Mesendoderm (in vitro differentiated cells): ENCODE results near the gene TBCD.

Experiments used
- DNase-seq: peaks from one replicate; pipeline ENCODE4 v3.0.0; 2013
- H2AK5ac ChIP-seq: 2 replicates; pipeline ENCODE4 v1.6.1; 2013; ENCODE audit warnings: low read length, inconsistent platforms
- H2BK120ac ChIP-seq: 2 replicates; pipeline ENCODE4 v1.6.1; 2013; ENCODE audit warnings: low read depth, mild to moderate bottlenecking, low read length, moderate library complexity, mixed read lengths
- H2BK15ac ChIP-seq: replicated peaks from 2 replicates; pipeline ENCODE4 v1.6.1; 2013; ENCODE audit warnings: low read depth, mild to moderate bottlenecking, moderate library complexity
- H2BK5ac ChIP-seq: 2 replicates; pipeline ENCODE4 v1.6.1; 2013; ENCODE audit warnings: low read length, inconsistent platforms
- H3K18ac ChIP-seq: 2 replicates; pipeline ENCODE4 v1.6.1; 2013; ENCODE audit warnings: mild to moderate bottlenecking, low read length, mixed read lengths
- H3K23ac ChIP-seq: one replicate; pipeline ENCODE4 v1.6.1; 2013; ENCODE audit warnings: low read length
- H3K27ac ChIP-seq: 2 replicates; pipeline ENCODE4 v1.5.1; 2013; ENCODE audit warnings: low read depth, mild to moderate bottlenecking, inconsistent platforms, low read length, moderate library complexity
- H3K27me3 ChIP-seq: 2 replicates; pipeline ENCODE4 v1.6.1; 2013; ENCODE audit warnings: low read length, control low read depth, mild to moderate bottlenecking, inconsistent platforms; ENCODE audit not compliant: insufficient read depth, poor library complexity
- H3K36me3 ChIP-seq: 2 replicates; pipeline ENCODE4 v1.6.1; 2013; ENCODE audit warnings: low read length, inconsistent platforms; ENCODE audit not compliant: control insufficient read depth, insufficient read depth
- H3K4ac ChIP-seq: one replicate; pipeline ENCODE4 v1.6.1; 2013; ENCODE audit warnings: low read depth, mild to moderate bottlenecking, low read length, moderate library complexity
- H3K4me1 ChIP-seq: 2 replicates; pipeline ENCODE4 v1.6.1; 2013; ENCODE audit warnings: low read depth, low read length, inconsistent platforms; ENCODE audit not compliant: control insufficient read depth
- H3K4me2 ChIP-seq: 2 replicates; pipeline ENCODE4 v1.6.1; 2013; ENCODE audit warnings: low read length
- H3K4me3 ChIP-seq: 2 replicates; pipeline ENCODE4 v1.5.1; 2013; ENCODE audit warnings: mild to moderate bottlenecking, low read length
- H3K56ac ChIP-seq: one replicate; pipeline ENCODE4 v1.6.1; 2013; ENCODE audit warnings: low read length
- H3K79me1 ChIP-seq: 2 replicates; pipeline ENCODE4 v1.6.1; 2013; ENCODE audit warnings: low read length, inconsistent platforms
- H3K79me2 ChIP-seq: 2 replicates; pipeline ENCODE4 v1.6.1; 2013; ENCODE audit warnings: mild to moderate bottlenecking, low read length; ENCODE audit not compliant: control insufficient read depth, insufficient read depth
- H3K9ac ChIP-seq: 2 replicates; pipeline ENCODE4 v1.6.1; 2013; ENCODE audit warnings: low read length, inconsistent platforms
- H4K5ac ChIP-seq: one replicate; pipeline ENCODE4 v1.6.1; 2013; ENCODE audit warnings: low read length
- H4K8ac ChIP-seq: one replicate; pipeline ENCODE4 v1.6.1; 2013; ENCODE audit warnings: low read depth, mild to moderate bottlenecking, control low read depth, low read length, moderate library complexity
- WGBS: extraction: QIAGEN DNeasy Blood & Tissue Kit; methylation state at CpG from one replicate; pipeline ENCODE4 v1.1.7; 2013; ENCODE audit warnings: low lambda C conversion rate, missing lambda C conversion rate; ENCODE audit not compliant: insufficient coverage; ENCODE audit errors: extremely low coverage; 5-methylcytosine and 5-hydroxymethylcytosine counted together

TBCD gene

GRCh38 chr17:82820278-82821251 lies 68.7 kb downstream of the TBCD start:
- Histone ChIP-seq H3K79me2 (no peaks in the 10 kb centered on the region), H3K23ac (no peak overlapping the region), H3K79me1 (peaks cover 5% of the 10 kb centered on the region), H3K36me3 (peaks cover 7% of the 10 kb centered on the region), H3K56ac (no peak overlapping the region), H3K4me1 (no peaks in the 10 kb centered on the region), H3K27ac (no peak overlapping the region), H3K4ac (no peak overlapping the region), H2BK120ac (no peak overlapping the region), H3K4me2 (no peak overlapping the region), H2BK15ac (no peak overlapping the region), H3K9ac (no peak overlapping the region), H4K8ac (no peak overlapping the region), H2BK5ac (no peak overlapping the region), H3K18ac (no peak overlapping the region), H3K4me3 (no peak overlapping the region), H3K27me3 (no peaks in the 10 kb centered on the region), H2AK5ac (no peak overlapping the region), H4K5ac (no peak overlapping the region)
- DNase-seq: no peak
- WGBS: no CpG with 5 or more reads among the region's 5 CpGs

- H4K5ac ChIP-seq: no peak overlapping the region
- H3K79me2 ChIP-seq: no peaks in the 10 kb centered on the region
- peaks cover 4% of the 10 kb centered on the region for H3K36me3 ChIP-seq
- H3K18ac ChIP-seq: no peak overlapping the region
- H3K4me2 ChIP-seq: no peak overlapping the region
- H3K9ac ChIP-seq: no peak overlapping the region
- no peaks in the 10 kb centered on the region for H3K27me3 ChIP-seq
- 100% methylated on average over 1 of the region's 2 CpGs for WGBS
- H3K4me3 ChIP-seq: no peak overlapping the region
- no peak overlapping the region for H2AK5ac ChIP-seq
- no peak overlapping the region for H2BK15ac ChIP-seq
- H4K8ac ChIP-seq: no peak overlapping the region
- no peak overlapping the region for H2BK120ac ChIP-seq
- no peak overlapping the region for H3K27ac ChIP-seq
- H3K79me1 ChIP-seq: peaks cover 5% of the 10 kb centered on the region
- H3K4ac ChIP-seq: no peak overlapping the region
- no peaks in the 10 kb centered on the region for H3K4me1 ChIP-seq
- no peak for DNase-seq
- no peak overlapping the region for H3K56ac ChIP-seq
- H2BK5ac ChIP-seq: no peak overlapping the region
- H3K23ac ChIP-seq: no peak overlapping the region
These were observed 69.7 kb downstream of the TBCD start for GRCh38 chr17:82821554-82821953.

DNA sequence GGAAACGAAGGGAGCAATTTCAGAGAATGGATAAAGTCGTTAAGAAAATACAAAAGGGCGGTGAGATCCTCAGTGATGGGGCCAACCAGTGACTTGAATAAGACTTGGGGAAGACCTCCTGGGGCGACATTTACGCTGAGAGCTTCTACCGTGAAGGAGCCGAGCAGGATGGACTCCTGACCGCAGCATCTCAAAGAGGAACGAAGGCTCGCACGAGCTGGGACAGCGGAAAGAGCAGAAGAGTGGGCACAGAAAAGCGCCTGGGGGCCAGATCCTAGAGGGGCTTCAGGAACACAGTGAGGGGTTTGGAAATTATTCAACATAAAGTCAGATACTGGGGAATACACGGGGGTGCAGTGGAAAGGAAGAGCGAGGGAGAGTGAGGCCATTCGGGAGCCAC lies 70.4 kb downstream of the TBCD start:
- Histone ChIP-seq H4K5ac (no peak overlapping the region), H3K79me1 (peaks cover 5% of the 10 kb centered on the region), H3K4me1 (no peaks in the 10 kb centered on the region), H2BK120ac (no peak overlapping the region), H3K23ac (no peak overlapping the region), H3K18ac (no peak overlapping the region), H3K4me2 (no peak overlapping the region), H3K4me3 (no peak overlapping the region), H4K8ac (no peak overlapping the region), H3K4ac (no peak overlapping the region), H2BK5ac (no peak overlapping the region), H3K27me3 (no peaks in the 10 kb centered on the region), H3K79me2 (no peaks in the 10 kb centered on the region), H3K9ac (no peak overlapping the region), H2AK5ac (no peak overlapping the region), H3K27ac (no peak overlapping the region), H2BK15ac (no peak overlapping the region), H3K56ac (no peak overlapping the region), H3K36me3 (peaks cover 4% of the 10 kb centered on the region)
- no peak for DNase-seq
- no CpG with 5 or more reads among the region's 16 CpGs for WGBS

DNA sequence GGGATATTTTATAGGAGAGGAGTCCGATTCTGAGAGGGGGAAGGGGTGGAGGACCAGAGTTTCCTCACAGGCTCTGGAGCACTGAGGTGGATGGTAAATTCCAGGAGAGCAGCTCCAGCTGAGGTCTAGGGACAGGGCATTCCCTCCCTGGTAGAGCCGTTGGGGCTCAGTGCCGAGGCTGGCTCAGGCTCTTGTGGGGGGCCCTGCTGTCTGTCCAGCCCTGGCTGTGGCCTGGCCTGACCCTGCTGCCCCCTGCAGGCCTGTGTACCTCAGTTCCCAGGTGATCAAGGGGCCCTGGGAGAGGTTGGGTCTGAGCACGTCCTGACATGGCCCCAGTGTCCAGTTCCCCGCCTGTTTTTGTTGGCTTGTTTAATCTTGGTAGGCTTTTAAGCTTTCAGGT lies 71.1 kb downstream of the TBCD start:
- H2AK5ac ChIP-seq: no peak overlapping the region
- no CpG with 5 or more reads among the region's 5 CpGs for WGBS
- H3K4ac ChIP-seq: no peak overlapping the region
- H3K79me1 ChIP-seq: peaks cover 2% of the 10 kb centered on the region
- no peaks in the 10 kb centered on the region for H3K27me3 ChIP-seq
- H2BK15ac ChIP-seq: no peak overlapping the region
- no peak overlapping the region for H4K5ac ChIP-seq
- H3K36me3 ChIP-seq: peaks cover 4% of the 10 kb centered on the region
- peak; percentile 37 for DNase-seq
- no peak overlapping the region for H3K4me3 ChIP-seq
- no peak overlapping the region for H3K18ac ChIP-seq
- no peak overlapping the region for H3K23ac ChIP-seq
- H3K4me2 ChIP-seq: no peak overlapping the region
- no peak overlapping the region for H3K56ac ChIP-seq
- H2BK120ac ChIP-seq: no peak overlapping the region
- no peaks in the 10 kb centered on the region for H3K4me1 ChIP-seq
- no peak overlapping the region for H2BK5ac ChIP-seq
- H3K27ac ChIP-seq: no peak overlapping the region
- H3K9ac ChIP-seq: no peak overlapping the region
- H3K79me2 ChIP-seq: no peaks in the 10 kb centered on the region
- no peak overlapping the region for H4K8ac ChIP-seq

DNA sequence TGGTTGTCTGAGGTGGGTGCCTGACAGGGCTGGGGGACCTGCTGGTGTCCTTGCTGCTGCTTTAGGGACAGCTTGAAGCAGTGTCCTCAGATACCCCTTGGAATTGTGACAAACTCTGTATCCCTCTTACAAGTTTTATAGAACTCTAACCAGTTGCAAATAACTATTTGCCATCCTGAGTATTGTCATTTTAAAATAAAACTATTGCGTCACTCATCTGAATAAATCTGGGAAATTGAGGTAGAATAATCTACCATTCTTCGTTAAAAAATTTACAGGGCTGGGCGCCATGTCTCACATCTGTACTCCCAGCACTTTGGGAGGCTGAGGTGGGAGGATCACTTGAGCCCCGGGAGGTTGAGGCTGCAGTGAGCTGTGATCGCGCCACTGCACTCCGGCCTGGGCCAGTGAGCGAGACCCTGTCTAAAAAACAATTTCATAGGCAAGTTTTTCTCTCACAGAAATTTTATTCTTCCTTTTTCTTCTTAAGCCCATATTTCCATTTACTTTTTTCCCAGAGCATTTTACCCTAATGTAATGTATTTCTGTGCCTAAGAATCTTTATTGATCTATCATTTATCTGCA lies 73.8 kb downstream of the TBCD start:
- Histone ChIP-seq H3K4me3 (no peak overlapping the region), H2BK15ac (no peak overlapping the region), H3K4ac (no peak overlapping the region), H3K27ac (no peak overlapping the region), H3K79me2 (no peaks in the 10 kb centered on the region), H3K36me3 (peaks cover 6% of the 10 kb centered on the region), H4K5ac (no peak overlapping the region), H3K4me1 (no peaks in the 10 kb centered on the region), H3K27me3 (no peaks in the 10 kb centered on the region), H2BK5ac (no peak overlapping the region), H3K4me2 (no peak overlapping the region), H3K9ac (no peak overlapping the region), H2AK5ac (no peak overlapping the region), H3K18ac (no peak overlapping the region), H3K56ac (no peak overlapping the region), H3K79me1 (peaks cover 11% of the 10 kb centered on the region), H2BK120ac (no peak overlapping the region), H4K8ac (no peak overlapping the region), H3K23ac (no peak overlapping the region)
- WGBS: no CpG with 5 or more reads among the region's 8 CpGs
- DNase-seq: no peak
